SU-DHL-6 (cell line): ENCODE data around the gene SPOCK1.
A peak's percentile ranks its signal among the peaks of the same experiment; 100 is the strongest.

ENCODE experiments used
- H2AFZ ChIP-seq: fragments of 200-600 bp; sonication (generic); 2 replicates; pipeline ENCODE4 v1.6.1; 2014; ENCODE audit warnings: low read depth, mild to moderate bottlenecking, moderate library complexity, mixed read lengths, antibody characterized with exemption, low read length; ENCODE audit not compliant: severe bottlenecking
- H3F3A ChIP-seq: fragments of 200-600 bp; shearing (Covaris generic); 2 replicates; pipeline ENCODE4 v1.6.0; 2016; ENCODE audit warnings: antibody characterized with exemption, mild to moderate bottlenecking; ENCODE audit not compliant: insufficient read depth
- H3K27ac ChIP-seq: fragments of 200-600 bp; sonication (generic); 2 replicates; pipeline ENCODE4 v1.5.1; 2016; ENCODE audit warnings: low read depth, mild to moderate bottlenecking, low read length, moderate library complexity, mixed read lengths
- H3K27me3 ChIP-seq: fragments of 200-600 bp; sonication (generic), shearing (Covaris generic); 2 replicates; pipeline ENCODE4 v1.6.0; 2014; ENCODE audit warnings: mild to moderate bottlenecking, low read length
- H3K36me3 ChIP-seq: fragments of 200-600 bp; sonication (generic); 2 replicates; pipeline ENCODE4 v1.6.1; 2014; ENCODE audit warnings: mild to moderate bottlenecking, low read length, mixed read lengths
- H3K4me2 ChIP-seq: fragments of 300-600, 200-600 bp; shearing (Covaris generic), sonication (generic); 2 replicates; pipeline ENCODE4 v1.6.0; 2014; ENCODE audit warnings: low read length, low read depth, mild to moderate bottlenecking; ENCODE audit not compliant: poor library complexity, severe bottlenecking
- H3K4me3 ChIP-seq: fragments of 200-600 bp; sonication (generic); 2 replicates; pipeline ENCODE4 v1.5.1; 2014; ENCODE audit warnings: antibody characterized with exemption, low read length, mild to moderate bottlenecking, mixed read lengths; ENCODE audit not compliant: insufficient read depth, poor library complexity, severe bottlenecking
- H3K79me2 ChIP-seq: fragments of 200-600 bp; sonication (generic); 2 replicates; pipeline ENCODE4 v1.6.1; 2014; ENCODE audit warnings: mild to moderate bottlenecking, low read length, moderate library complexity; ENCODE audit not compliant: insufficient read depth
- H3K9ac ChIP-seq: fragments of 200-600 bp; sonication (generic); 2 replicates; pipeline ENCODE4 v1.7.0; 2014; ENCODE audit warnings: mild to moderate bottlenecking, low read length
- H3K9me2 ChIP-seq: fragments of 200-600 bp; sonication (generic); replicated peaks from 2 replicates; pipeline ENCODE4 v1.6.1; 2014; ENCODE audit warnings: low read length; ENCODE audit not compliant: insufficient read depth
- H3K9me3 ChIP-seq: fragments of 200-600 bp; sonication (generic); 2 replicates; pipeline ENCODE4 v1.6.1; 2014; ENCODE audit warnings: low read length, mixed read lengths; ENCODE audit not compliant: insufficient read depth
- H4K20me1 ChIP-seq: fragments of 200-600 bp; sonication (generic); 2 replicates; pipeline ENCODE4 v1.6.1; 2014; ENCODE audit warnings: low read depth, mild to moderate bottlenecking, antibody characterized with exemption, low read length, moderate library complexity, mixed read lengths
- EZH2phosphoT487 ChIP-seq: fragments of 200-600 bp; sonication (generic), shearing (Covaris generic); conservative IDR thresholded peaks from 2 replicates; pipeline ENCODE4 v1.6.1; 2018; ENCODE audit warnings: mild to moderate bottlenecking, antibody characterized with exemption, low read length, moderate library complexity, mixed read lengths
- TF ChIP-seq, protein P1 (sequence below): fragments of 200-600 bp; sonication (generic); IDR thresholded peaks from one replicate; pipeline ENCODE4 v1.5.1; 2017; ENCODE audit warnings: antibody characterized with exemption, mild to moderate bottlenecking, low read length, moderate library complexity; ENCODE audit not compliant: insufficient read depth, poor library complexity, severe bottlenecking

Gene SPOCK1

DNA sequence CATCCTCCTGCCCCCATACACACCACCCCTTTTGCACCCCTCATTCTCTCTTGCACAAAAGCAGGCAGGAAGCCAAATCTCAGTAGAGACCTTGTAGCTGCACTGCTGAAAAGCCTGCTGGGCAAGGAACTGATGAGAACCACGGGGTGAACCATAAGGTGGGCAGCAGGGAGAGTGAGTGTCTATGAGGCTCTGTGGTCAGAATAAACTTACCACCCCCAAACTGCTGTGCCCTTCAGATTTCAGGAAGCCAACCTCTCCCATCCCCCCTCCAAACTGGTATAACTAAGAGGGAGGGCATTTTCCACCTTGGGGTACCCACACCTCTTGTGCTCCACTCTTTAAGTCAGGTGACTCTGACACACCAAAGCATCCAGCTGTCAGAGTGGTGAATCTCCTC is 471.4 kb downstream of the SPOCK1 start:
- no peak overlapping the region for H3K27ac ChIP-seq
- H3K27me3 ChIP-seq: no peaks in the 10 kb centered on the region
- no peak overlapping the region for H2AFZ ChIP-seq
- H3K4me3 ChIP-seq: no peak overlapping the region
- no peaks in the 10 kb centered on the region for H3F3A ChIP-seq
- no peaks in the 10 kb centered on the region for H4K20me1 ChIP-seq
- no peaks in the 10 kb centered on the region for H3K9me3 ChIP-seq
- no peaks in the 10 kb centered on the region for H3K79me2 ChIP-seq
- TF ChIP-seq EZH2phosphoT487: no peak
- TF ChIP-seq, protein P1, sequence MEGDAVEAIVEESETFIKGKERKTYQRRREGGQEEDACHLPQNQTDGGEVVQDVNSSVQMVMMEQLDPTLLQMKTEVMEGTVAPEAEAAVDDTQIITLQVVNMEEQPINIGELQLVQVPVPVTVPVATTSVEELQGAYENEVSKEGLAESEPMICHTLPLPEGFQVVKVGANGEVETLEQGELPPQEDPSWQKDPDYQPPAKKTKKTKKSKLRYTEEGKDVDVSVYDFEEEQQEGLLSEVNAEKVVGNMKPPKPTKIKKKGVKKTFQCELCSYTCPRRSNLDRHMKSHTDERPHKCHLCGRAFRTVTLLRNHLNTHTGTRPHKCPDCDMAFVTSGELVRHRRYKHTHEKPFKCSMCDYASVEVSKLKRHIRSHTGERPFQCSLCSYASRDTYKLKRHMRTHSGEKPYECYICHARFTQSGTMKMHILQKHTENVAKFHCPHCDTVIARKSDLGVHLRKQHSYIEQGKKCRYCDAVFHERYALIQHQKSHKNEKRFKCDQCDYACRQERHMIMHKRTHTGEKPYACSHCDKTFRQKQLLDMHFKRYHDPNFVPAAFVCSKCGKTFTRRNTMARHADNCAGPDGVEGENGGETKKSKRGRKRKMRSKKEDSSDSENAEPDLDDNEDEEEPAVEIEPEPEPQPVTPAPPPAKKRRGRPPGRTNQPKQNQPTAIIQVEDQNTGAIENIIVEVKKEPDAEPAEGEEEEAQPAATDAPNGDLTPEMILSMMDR: no peak
- no peaks in the 10 kb centered on the region for H3K9me2 ChIP-seq
- no peaks in the 10 kb centered on the region for H3K36me3 ChIP-seq
- H3K9ac ChIP-seq: no peak overlapping the region
- H3K4me2 ChIP-seq: no peak overlapping the region

DNA sequence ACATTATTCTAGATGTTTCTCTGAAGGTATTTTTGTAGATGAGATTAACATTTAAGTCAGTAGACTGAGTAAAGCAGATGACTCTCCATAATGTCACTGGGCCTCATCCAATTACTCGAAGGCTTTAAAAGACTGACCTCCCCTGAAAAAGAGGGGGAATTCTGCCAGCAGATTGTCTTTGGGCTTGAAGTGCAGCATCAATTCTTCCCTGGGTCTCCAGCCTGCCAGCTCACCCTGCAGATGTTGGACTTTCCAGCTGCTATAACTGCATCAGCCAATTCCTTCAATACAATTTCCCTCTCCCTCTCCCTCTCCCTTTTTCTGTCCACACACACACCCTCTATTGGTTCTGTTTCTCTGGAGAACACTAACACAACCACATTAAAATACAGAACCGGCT is 472.8 kb downstream of the SPOCK1 start:
- Histone ChIP-seq H3K9ac (no peak overlapping the region), H3K27ac (no peak overlapping the region), H3K4me2 (no peak overlapping the region), H3K4me3 (no peak overlapping the region), H4K20me1 (no peaks in the 10 kb centered on the region), H3K9me3 (no peaks in the 10 kb centered on the region), H2AFZ (no peak overlapping the region), H3F3A (no peaks in the 10 kb centered on the region), H3K9me2 (no peaks in the 10 kb centered on the region), H3K36me3 (no peaks in the 10 kb centered on the region), H3K79me2 (no peaks in the 10 kb centered on the region), H3K27me3 (no peaks in the 10 kb centered on the region)
- no peak for TF ChIP-seq EZH2phosphoT487
- TF ChIP-seq, protein P1: no peak

DNA sequence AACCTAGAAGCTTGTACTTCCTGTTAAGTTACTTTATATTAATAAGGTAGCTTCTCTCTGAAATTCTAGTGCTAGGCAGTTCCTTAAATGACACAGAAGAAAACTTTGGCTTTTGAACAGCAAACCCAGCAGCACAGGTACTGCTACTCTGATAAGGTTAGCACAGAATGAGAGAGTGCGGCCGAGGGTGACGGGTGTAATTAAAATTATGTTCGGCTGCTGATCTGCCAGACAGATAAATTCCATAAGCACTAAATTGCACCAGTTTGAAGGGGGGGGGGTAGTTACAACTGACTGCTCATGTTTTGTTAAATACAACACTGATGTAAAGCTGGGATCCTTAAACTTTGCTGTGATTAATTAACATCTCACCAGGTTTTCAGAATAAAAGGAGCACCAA is 475.1 kb downstream of the SPOCK1 start:
- Histone ChIP-seq H3K27ac (no peak overlapping the region), H3K4me3 (no peak overlapping the region)

More for the DNA sequence above, 475.1 kb downstream of the SPOCK1 start:
- no peaks in the 10 kb centered on the region for H3K9me3 ChIP-seq
- H3K4me2 ChIP-seq: peak overlapping the region; percentile 15
- no peak for TF ChIP-seq EZH2phosphoT487
- TF ChIP-seq, protein P1: no peak
- H3F3A ChIP-seq: no peaks in the 10 kb centered on the region
- no peak overlapping the region for H3K9ac ChIP-seq
- H4K20me1 ChIP-seq: no peaks in the 10 kb centered on the region
- no peaks in the 10 kb centered on the region for H3K27me3 ChIP-seq
- no peaks in the 10 kb centered on the region for H3K9me2 ChIP-seq
- no peaks in the 10 kb centered on the region for H3K36me3 ChIP-seq
- peak overlapping the region; percentile 66 for H2AFZ ChIP-seq
- no peaks in the 10 kb centered on the region for H3K79me2 ChIP-seq
